Mucosa of descending colon (tissue), 3 donors: ENCODE data around the gene GJA3. TPM values are rescaled to one million over a fixed set of nuclear protein-coding genes. Genes with fewer than 3 reads are reported as not detected.

Experiments
- ATAC-seq: fragments of 200-7000 bp; cut with Tn5 transposase; one replicate; pipeline ENCODE4 v1.9.1; 2020; ENCODE audit warnings: mild to moderate bottlenecking, moderate library complexity
- DNase-seq, 3 donors: peaks; one replicate each; pipeline ENCODE4 v3.0.0-alpha.2; 2020
- H3K36me3 ChIP-seq: fragments of 200-600 bp; one replicate; pipeline ENCODE4 v1.8.0; 2021; ENCODE audit warnings: low read depth, mild to moderate bottlenecking
- H3K4me1 ChIP-seq: fragments of 200-600 bp; one replicate; pipeline ENCODE4 v1.8.0; 2021; ENCODE audit warnings: low read depth, mild to moderate bottlenecking
- H3K4me3 ChIP-seq: fragments of 200-600 bp; one replicate; pipeline ENCODE4 v1.8.0; 2021; ENCODE audit warnings: mild to moderate bottlenecking
- H3K9me3 ChIP-seq: fragments of 200-600 bp; one replicate; pipeline ENCODE4 v1.8.0; 2021; ENCODE audit warnings: mild to moderate bottlenecking
- intact Hi-C, 2 donors: fragments of 100-400 bp; cut with DNase I in 1 of 2; cut with micrococcal nuclease in 1 of 2; formaldehyde crosslinking; loops; one replicate each; pipeline versions ENCODE4 v1.11.0 to v1.11.1; 2022; cut with DNase I, micrococcal nuclease
- total RNA-seq, 3 donors: library from RNA; stranded (reverse); fragmentation: NEBNext Ultra II Directional in 2 of 3; extraction: Animal tissue kit (Norgen Biotek cat#: 25700) in 2 of 3; gene quantifications; one replicate each; pipeline versions ENCODE4 v1.2.1 to v1.2.4, GENCODE V29; 2021 to 2023
- TF ChIP-seq, protein P1 (sequence below): fragments of 200-600 bp; IDR thresholded peaks from one replicate; pipeline ENCODE4 v1.8.0; 2022; ENCODE audit warnings: antibody characterized with exemption, mild to moderate bottlenecking
- donor health status: DM: no; HTN: no; CAD: no; lungs with moderate emphysema.
- donor health status: DM: no; HTN: no; CAD: no.
- donor health status: DM: no; HTN: yes; CAD: no.

GJA3 gene
- total RNA-seq, 3 donors from 2014 or later = not detected

- Histone ChIP-seq H3K4me1 (peaks cover 22% of the 10 kb centered on the region), H3K36me3 (no peaks in the 10 kb centered on the region), H3K9me3 (no peaks in the 10 kb centered on the region), H3K4me3 (no peak overlapping the region)
- peak in 1 of 3 donors; percentile 17 for DNase-seq
- peak; percentile 67 for ATAC-seq
- intact Hi-C loops = no loop called here
- TF ChIP-seq, protein P1, sequence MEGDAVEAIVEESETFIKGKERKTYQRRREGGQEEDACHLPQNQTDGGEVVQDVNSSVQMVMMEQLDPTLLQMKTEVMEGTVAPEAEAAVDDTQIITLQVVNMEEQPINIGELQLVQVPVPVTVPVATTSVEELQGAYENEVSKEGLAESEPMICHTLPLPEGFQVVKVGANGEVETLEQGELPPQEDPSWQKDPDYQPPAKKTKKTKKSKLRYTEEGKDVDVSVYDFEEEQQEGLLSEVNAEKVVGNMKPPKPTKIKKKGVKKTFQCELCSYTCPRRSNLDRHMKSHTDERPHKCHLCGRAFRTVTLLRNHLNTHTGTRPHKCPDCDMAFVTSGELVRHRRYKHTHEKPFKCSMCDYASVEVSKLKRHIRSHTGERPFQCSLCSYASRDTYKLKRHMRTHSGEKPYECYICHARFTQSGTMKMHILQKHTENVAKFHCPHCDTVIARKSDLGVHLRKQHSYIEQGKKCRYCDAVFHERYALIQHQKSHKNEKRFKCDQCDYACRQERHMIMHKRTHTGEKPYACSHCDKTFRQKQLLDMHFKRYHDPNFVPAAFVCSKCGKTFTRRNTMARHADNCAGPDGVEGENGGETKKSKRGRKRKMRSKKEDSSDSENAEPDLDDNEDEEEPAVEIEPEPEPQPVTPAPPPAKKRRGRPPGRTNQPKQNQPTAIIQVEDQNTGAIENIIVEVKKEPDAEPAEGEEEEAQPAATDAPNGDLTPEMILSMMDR = peak; percentile 59
Measured at GRCh38 chr13:20197361-20197834, 36.5 kb upstream of the GJA3 start.

DNA sequence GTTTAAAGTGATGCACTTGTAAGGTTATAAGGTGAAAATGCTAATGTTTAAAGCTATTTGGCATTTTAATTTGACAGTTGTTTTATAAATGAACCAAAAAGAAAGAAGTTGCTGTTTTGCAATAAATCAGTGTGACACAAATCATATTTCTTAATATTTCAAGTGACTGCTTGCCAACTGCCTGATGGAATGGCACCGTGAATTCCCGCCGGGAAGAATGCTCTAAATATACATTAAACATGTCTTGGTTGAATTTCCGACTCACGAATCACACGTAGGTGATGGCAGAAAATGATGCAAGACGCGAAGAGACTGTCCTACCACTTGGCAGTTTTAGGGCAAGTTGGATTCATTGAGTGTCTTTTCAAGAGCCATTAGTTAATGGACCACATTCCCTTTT, 34.9 kb upstream of the GJA3 start:
- no peaks in the 10 kb centered on the region for H3K36me3 ChIP-seq
- DNase-seq (no peak), ATAC-seq (no peak)
- H3K4me1 ChIP-seq = peaks cover 23% of the 10 kb centered on the region
- H3K9me3 ChIP-seq = no peaks in the 10 kb centered on the region
- intact Hi-C loops = no loop called here
- TF ChIP-seq, protein P1 = no peak
- no peak overlapping the region for H3K4me3 ChIP-seq

DNA sequence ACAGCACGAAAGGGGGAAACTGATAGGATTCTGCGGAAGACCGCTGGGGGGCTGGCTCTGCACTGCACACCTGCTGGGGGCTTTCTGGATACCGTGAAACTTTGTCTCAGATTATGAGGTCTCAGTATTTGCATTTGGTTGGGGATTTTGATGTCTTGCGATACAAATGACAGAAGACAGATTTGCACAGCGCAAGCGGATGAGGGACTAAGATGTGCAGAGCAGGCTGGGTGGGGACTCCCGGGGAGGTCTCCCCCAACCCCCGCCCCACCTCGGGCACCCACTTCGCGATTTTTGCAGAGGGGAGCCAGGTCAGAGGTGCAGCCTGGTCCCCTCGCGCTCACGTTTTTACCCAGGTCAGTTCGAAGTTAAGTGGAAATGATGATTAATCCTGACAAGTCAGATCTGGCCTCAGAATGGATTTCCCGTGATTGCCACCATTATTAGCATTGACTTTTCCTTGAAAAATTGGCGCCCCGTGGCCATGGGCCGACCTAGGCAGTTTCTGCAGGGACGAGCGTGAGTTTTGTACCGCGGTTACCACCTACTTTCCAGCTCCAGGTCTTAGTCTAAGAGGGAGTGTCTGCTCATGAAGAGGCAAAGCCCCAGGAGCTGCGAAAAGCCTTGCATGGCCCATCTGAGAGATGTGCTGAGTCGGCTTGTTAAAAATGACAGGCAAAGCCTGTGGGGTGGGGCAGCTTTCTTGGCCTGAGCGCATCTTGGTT, 33.2 kb upstream of the GJA3 start:
- DNase-seq (peak in 2 of 3 donors; percentile 10 to 41), ATAC-seq (no peak)
- intact Hi-C loops = no loop called here
- TF ChIP-seq, protein P1 = no peak
- H3K36me3 ChIP-seq = no peaks in the 10 kb centered on the region
- H3K4me1 ChIP-seq = peaks cover 31% of the 10 kb centered on the region
- no peak overlapping the region for H3K4me3 ChIP-seq
- H3K9me3 ChIP-seq = no peaks in the 10 kb centered on the region

GRCh38 chr13:20193162-20193906, 32.5 kb upstream of the GJA3 start:
- ATAC-seq = peak; percentile 14
- TF ChIP-seq, protein P1 = no peak
- Histone ChIP-seq H3K9me3 (no peaks in the 10 kb centered on the region), H3K4me1 (peaks cover 28% of the 10 kb centered on the region), H3K36me3 (no peaks in the 10 kb centered on the region), H3K4me3 (peak overlapping the region; percentile 50)
- peak in 2 of 3 donors; percentile 16 to 31 for DNase-seq
- intact Hi-C loops = no loop called here

DNA sequence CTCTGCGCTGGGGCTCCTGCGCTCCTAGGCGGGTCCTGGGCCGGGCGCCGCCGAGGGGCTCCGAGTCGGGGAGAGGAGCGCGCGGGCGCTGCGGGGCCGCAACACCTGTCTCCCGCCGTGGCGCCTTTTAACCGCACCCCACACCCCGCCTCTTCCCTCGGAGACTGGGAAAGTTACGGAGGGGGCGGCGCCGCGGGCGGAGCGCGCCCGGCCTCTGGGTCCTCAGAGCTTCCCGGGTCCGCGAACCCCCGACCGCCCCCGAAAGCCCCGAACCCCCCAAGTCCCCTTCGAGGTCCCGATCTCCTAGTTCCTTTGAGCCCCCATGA, 31.9 kb upstream of the GJA3 start, which contains the start of gene GJB2:
GJB2 (minus strand) TSS at position 103 of the 326 bp plus-strand sequence. CDS start 3,357 bp downstream, outside the sequence.
- intact Hi-C loops = no loop called here
- Histone ChIP-seq H3K4me3 (peak within 1 kb of the TSS; percentile 50), H3K4me1 (peaks cover 24% of the 10 kb centered on the region), H3K9me3 (no peaks in the 10 kb centered on the region), H3K36me3 (no peaks in the 10 kb centered on the region)
- peak; percentile 73 to 81 (median 76) for DNase-seq
- ATAC-seq = peak; percentile 75
- TF ChIP-seq, protein P1 = no peak
